K562 (cell line): ENCODE measurements around the gene ATP5ME. TPM values are rescaled to one million over a fixed set of nuclear protein-coding genes. Genes with fewer than 3 reads are reported as not detected.
A peak's percentile ranks its signal among the peaks of the same experiment; 100 is the strongest.

Experiments used
- CEBPB ChIP-seq: fragments of 450-650 bp; IDR thresholded peaks from 2 replicates; pipeline ENCODE4 v1.6.1; 2016; ENCODE audit warnings: missing genetic modification characterization, missing compliant biosample characterization
- CXXC5 ChIP-seq: fragments of 250-450 bp; sonication (Bioruptor Pico); IDR thresholded peaks from 2 replicates; pipeline ENCODE4 v1.8.0; 2022; ENCODE audit warnings: inconsistent platforms, mild to moderate bottlenecking, moderate library complexity
- GABPB1 ChIP-seq: sonication (generic); formaldehyde crosslinking; IDR thresholded peaks from 2 replicates; pipeline ENCODE4 v1.8.0; 2022; ENCODE audit warnings: mild to moderate bottlenecking, missing genetic modification reagents
- GTF2B ChIP-seq: IDR thresholded peaks from 2 replicates; pipeline ENCODE4 v1.6.1; 2011; ENCODE audit not compliant: insufficient read length; ENCODE audit errors: extremely low read depth
- ID3 ChIP-seq, 2 experiments: fragments of 250-450 bp in 1 of 2; fragments of 450-650 bp in 1 of 2; sonication (Bioruptor Pico) in 1 of 2; IDR thresholded peaks; 2 replicates each; pipeline versions ENCODE4 v1.6.1 to v1.8.0; 2016 to 2021; ENCODE audit warnings: mild to moderate bottlenecking in 2 of 2, moderate library complexity in 2 of 2, missing compliant biosample characterization in 1 of 2, missing genetic modification characterization in 1 of 2
- MAZ ChIP-seq, 2 experiments: fragments of 450-650 bp in 1 of 2; sonication (generic) in 1 of 2; formaldehyde crosslinking; IDR thresholded peaks in 1 of 2; conservative IDR thresholded peaks in 1 of 2; 2 replicates each; pipeline versions ENCODE4 v1.4.0 to v1.5.0; 2020; ENCODE audit warnings: mild to moderate bottlenecking in 1 of 2, missing genetic modification reagents in 1 of 2
- MGA ChIP-seq: fragments of 450-650 bp; IDR thresholded peaks from 2 replicates; pipeline ENCODE4 v1.6.1; 2016; ENCODE audit warnings: mild to moderate bottlenecking, moderate library complexity
- POLR2AphosphoS2 ChIP-seq: IDR thresholded peaks from 2 replicates; pipeline ENCODE4 v1.6.1; 2012; ENCODE audit warnings: low read length, improper control_type of control experiment
- SIX5 ChIP-seq, 2 experiments: IDR thresholded peaks; 2 replicates each; pipeline ENCODE4 v1.6.1; 2011; ENCODE audit warnings: low read length in 2 of 2, borderline replicate concordance in 1 of 2, low read depth in 1 of 2, mild to moderate bottlenecking in 1 of 2, moderate library complexity in 1 of 2; ENCODE audit not compliant: insufficient read depth in 1 of 2
- YBX1 ChIP-seq: fragments of 450-650 bp; IDR thresholded peaks from 2 replicates; pipeline ENCODE4 v1.7.1; 2016; ENCODE audit warnings: mild to moderate bottlenecking
- ZNF224 ChIP-seq: sonication (generic); formaldehyde crosslinking; IDR thresholded peaks from 2 replicates; pipeline ENCODE4 v1.8.0; 2022; ENCODE audit warnings: mild to moderate bottlenecking, missing genetic modification reagents
- polyA plus RNA-seq, 8 experiments: library from polyadenylated mRNA; depleted of rRNA in 4 of 8; stranded (reverse) in 5 of 8; unstranded in 3 of 8; fragments of >200 nt; fragmentation: Nextera tagmentation in 2 of 8; fragmentation: Illumina TruSeq in 1 of 8; extraction: Ambion mirVana in 2 of 8; extraction: Trizol in 1 of 8; gene quantifications; 2 replicates each; pipeline versions ENCODE4 v1.2.1 to v1.2.3, GENCODE V29; 2011 to 2014; ENCODE audit warnings: inconsistent platforms in 1 of 8, missing spikeins in 1 of 8
- total RNA-seq, 7 experiments: library from RNA; depleted of rRNA in 6 of 7; stranded (reverse); fragments of >200 nt in 6 of 7; fragmentation: Illumina TruSeq in 2 of 7; extraction: Trizol in 2 of 7; gene quantifications; 2 replicates each; pipeline versions ENCODE4 v1.2.1 to v1.2.3, GENCODE V29; 2011 to 2021; ENCODE audit warnings: low replicate concordance in 1 of 7
- TF ChIP-seq, protein P1 (sequence below): fragments of 450-650 bp; IDR thresholded peaks from 2 replicates; pipeline ENCODE4 v1.6.1; 2016; ENCODE audit warnings: mild to moderate bottlenecking

ATP5ME gene
- total and polyA plus RNA-seq, 9 of the 15 experiments (the other 6 are each of a cell fraction or from before 2014, with no cell fraction given): 509 to 2,480 (median 887) TPM

- TF ChIP-seq MGA (peak; percentile 42; the same call in 1 of the 2 replicates), SIX5 (IDR thresholded peaks at IDR 0.05; ENCODE audit: borderline replicate concordance in 1 of 2, insufficient read depth in 1 of 2, low read depth in 1 of 2, low read length in 2 of 2) (no peak), ZNF224 (CRISPR knock-in tag) (no peak), CXXC5 (0 out of 2 replicates have a peak, but pooled peaks have one; percentile 27), GTF2B (no peak), CEBPB (tag) (no peak), POLR2AphosphoS2 (no peak), ID3 (CRISPR knock-in tag; IDR thresholded peaks at IDR 0.05) (no peak), ID3 (tag; IDR thresholded peaks at IDR 0.05) (no peak), MAZ (CRISPR knock-in tag; conservative IDR thresholded peaks at IDR 0.05 in 1 of 2, IDR thresholded peaks at IDR 0.05 in 1 of 2) (0 out of 4 replicates have a peak, but pooled peaks of 1 of the 2 experiments have one; percentile 53), YBX1 (no peak), GABPB1 (CRISPR knock-in tag) (no peak)
- TF ChIP-seq, protein P1, sequence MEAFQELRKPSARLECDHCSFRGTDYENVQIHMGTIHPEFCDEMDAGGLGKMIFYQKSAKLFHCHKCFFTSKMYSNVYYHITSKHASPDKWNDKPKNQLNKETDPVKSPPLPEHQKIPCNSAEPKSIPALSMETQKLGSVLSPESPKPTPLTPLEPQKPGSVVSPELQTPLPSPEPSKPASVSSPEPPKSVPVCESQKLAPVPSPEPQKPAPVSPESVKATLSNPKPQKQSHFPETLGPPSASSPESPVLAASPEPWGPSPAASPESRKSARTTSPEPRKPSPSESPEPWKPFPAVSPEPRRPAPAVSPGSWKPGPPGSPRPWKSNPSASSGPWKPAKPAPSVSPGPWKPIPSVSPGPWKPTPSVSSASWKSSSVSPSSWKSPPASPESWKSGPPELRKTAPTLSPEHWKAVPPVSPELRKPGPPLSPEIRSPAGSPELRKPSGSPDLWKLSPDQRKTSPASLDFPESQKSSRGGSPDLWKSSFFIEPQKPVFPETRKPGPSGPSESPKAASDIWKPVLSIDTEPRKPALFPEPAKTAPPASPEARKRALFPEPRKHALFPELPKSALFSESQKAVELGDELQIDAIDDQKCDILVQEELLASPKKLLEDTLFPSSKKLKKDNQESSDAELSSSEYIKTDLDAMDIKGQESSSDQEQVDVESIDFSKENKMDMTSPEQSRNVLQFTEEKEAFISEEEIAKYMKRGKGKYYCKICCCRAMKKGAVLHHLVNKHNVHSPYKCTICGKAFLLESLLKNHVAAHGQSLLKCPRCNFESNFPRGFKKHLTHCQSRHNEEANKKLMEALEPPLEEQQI: 0 out of 2 replicates have a peak, but pooled peaks have one; percentile 37
Observed at GRCh38 chr4:646460-646859, 27.6 kb downstream of the ATP5ME start (continued).
